Astrocyte of the cerebellum (primary cell): ENCODE data around the gene GRIK2.

Source experiments
- DNase-seq: peaks from one replicate; pipeline ENCODE4 v3.0.0-alpha.2; 2011; ENCODE audit warnings: low read depth
- H3K4me3 ChIP-seq: 2 replicates; pipeline ENCODE4 v1.5.1; 2011; ENCODE audit warnings: mild to moderate bottlenecking, low read depth, low read length, moderate library complexity
- in situ Hi-C: cut with HindIII; loops from 2 replicates; pipeline ENCODE4 v1.10.0; 2017; ENCODE audit warnings: low sequenced_read_pairs
- TF ChIP-seq, protein P1 (sequence below): IDR thresholded peaks from 2 replicates; pipeline ENCODE4 v1.5.1; 2012; ENCODE audit warnings: low read length, low read depth, moderate library complexity, mild to moderate bottlenecking; ENCODE audit errors: missing control alignments

GRIK2 gene

DNA sequence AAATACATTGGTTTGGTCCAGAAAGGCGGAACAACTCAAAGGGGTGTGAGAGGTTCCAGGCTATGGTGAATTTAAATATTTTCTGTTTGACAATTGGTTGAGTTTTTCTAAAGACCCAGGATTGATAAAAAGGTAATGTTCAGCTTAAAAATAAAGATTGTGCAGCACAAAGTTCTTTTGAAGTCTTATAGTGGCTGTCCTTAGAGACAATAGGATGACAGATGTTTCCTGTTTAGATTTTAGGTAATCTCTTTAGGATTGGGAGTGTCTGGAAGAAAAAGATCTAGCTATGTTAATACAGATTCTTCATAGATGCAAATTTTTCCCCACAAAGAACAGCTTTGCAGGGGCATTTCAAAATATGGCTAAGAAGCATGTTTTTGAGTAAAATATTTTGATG, 119.7 kb downstream of the GRIK2 start:
- TF ChIP-seq, protein P1, sequence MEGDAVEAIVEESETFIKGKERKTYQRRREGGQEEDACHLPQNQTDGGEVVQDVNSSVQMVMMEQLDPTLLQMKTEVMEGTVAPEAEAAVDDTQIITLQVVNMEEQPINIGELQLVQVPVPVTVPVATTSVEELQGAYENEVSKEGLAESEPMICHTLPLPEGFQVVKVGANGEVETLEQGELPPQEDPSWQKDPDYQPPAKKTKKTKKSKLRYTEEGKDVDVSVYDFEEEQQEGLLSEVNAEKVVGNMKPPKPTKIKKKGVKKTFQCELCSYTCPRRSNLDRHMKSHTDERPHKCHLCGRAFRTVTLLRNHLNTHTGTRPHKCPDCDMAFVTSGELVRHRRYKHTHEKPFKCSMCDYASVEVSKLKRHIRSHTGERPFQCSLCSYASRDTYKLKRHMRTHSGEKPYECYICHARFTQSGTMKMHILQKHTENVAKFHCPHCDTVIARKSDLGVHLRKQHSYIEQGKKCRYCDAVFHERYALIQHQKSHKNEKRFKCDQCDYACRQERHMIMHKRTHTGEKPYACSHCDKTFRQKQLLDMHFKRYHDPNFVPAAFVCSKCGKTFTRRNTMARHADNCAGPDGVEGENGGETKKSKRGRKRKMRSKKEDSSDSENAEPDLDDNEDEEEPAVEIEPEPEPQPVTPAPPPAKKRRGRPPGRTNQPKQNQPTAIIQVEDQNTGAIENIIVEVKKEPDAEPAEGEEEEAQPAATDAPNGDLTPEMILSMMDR = no peak
- DNase-seq = no peak
- in situ Hi-C loops = no loop called here

DNA sequence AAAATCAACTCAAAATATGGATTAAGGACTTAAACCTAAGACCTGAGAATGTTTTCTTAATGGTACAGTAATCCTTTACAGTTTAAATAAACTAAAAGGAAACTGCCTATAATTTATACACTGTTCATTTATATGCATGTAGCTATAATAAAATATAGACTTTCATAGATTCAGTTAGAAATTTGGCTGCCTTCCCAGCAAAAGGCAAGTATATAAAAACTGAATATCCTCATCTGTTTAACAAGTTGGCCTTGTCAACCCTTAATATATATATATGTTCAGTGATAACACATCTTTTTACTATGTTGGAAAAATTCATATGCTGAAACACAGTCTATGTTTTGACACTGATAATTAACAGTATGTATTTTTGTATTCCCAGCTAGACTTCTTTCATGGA, 123.1 kb downstream of the GRIK2 start:
- no peak overlapping the region for H3K4me3 ChIP-seq
- TF ChIP-seq, protein P1 = no peak
- no peak for DNase-seq
- in situ Hi-C loops = no loop called here

More for the DNA sequence above, 119.7 kb downstream of the GRIK2 start:
- no peak overlapping the region for H3K4me3 ChIP-seq

DNA sequence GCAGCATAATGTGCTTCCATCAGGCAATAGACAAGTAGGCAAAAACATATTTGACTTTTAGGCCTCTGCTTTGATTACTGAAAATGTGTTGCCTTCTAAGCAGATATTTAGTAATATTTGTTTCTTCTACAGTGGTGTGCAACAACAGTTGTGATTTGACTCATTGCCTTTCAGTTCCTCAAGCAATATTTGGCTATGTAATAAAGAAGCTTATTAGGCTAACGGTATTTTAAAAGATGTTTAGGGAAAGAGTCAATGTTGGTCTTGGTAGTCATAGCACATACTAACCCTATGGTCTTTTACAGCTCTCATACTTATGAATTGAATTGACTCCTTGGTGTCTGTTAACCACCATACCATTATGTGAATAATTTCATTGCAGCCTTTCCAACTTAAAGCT, 124.1 kb downstream of the GRIK2 start:
- H3K4me3 ChIP-seq = no peak overlapping the region
- TF ChIP-seq, protein P1 = no peak
- in situ Hi-C loops = no loop called here
- no peak for DNase-seq

DNA sequence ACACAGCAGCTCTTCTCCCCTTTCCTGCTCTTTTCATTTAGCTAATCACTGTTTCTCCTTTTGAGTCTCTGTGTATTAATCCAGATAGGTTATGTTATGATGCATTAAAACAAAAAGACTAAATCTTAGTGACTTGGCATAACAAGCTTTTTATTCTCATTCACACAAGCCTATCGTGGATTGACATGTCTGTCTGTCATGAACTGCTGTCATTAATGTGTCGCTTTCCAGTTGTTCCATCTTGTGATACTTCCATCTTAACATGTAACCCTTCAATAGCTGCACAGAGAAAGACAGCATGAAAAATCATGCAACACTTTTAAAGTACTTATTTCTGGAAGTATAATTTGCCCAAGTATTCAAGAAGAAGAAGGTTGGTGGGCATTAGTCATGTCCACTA, 128.7 kb downstream of the GRIK2 start:
- in situ Hi-C loops = no loop called here
- no peak for DNase-seq
- H3K4me3 ChIP-seq = no peak overlapping the region
- TF ChIP-seq, protein P1 = no peak

DNA sequence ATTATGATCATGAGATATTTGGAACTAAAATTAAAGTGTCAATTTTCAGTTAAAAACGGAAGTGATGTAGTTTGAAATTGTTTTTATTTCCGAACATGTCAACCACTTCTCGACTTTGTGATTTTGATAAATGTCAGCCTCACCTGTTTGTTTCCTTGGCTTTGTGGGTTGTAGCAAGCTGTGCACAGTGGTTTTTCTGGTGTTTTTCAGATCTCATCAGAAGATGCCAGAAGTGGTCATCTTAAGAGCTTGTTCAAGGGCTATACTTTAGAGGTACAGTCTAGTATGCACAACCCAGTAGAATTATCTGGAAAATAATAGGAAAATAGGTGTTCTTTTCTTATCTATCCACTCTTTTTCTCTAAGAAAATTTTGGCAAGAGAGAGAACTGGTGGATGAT, 134.0 kb downstream of the GRIK2 start:
- no peak overlapping the region for H3K4me3 ChIP-seq
- DNase-seq = no peak
- in situ Hi-C loops = no loop called here
- TF ChIP-seq, protein P1 = no peak

DNA sequence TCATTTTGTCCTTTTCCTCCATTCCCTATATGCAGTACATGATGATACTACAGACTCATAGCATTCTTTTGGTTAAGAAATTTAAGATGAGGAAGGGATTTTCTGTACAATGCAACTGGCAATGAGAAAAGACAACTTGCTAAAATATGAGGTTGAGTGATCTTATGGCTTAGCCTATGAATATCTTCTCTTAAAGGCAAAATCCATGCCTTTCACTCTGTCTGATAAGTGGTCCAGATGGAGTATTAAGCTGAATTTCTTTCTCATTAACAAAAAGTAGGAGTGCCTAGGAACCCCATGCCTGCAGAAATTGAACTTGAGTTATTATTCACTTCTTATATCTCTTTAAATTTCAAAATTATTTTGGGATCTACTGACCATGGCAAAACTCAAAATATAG, 135.3 kb downstream of the GRIK2 start:
- in situ Hi-C loops = no loop called here
- H3K4me3 ChIP-seq = no peak overlapping the region
- TF ChIP-seq, protein P1 = no peak
- DNase-seq = no peak

DNA sequence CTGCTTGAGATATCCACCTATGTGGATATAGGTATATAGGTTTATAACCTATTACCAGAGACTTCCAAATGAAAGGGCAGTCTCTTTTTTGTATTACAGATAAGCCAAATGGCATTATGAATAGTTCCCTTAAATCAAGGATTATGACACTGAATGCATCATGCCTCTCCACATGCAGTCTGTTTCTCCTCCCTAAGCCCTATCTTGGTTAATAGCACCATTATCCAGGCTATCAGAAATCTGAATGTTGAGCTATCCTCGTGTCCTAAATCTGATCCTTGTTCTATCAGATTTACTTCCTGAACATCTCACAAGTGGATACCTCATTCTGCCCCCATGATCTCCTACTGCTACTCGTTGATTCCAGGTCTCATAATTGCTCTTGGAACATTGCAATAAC, 138.0 kb downstream of the GRIK2 start:
- in situ Hi-C loops = no loop called here
- H3K4me3 ChIP-seq = no peak overlapping the region
- TF ChIP-seq, protein P1 = no peak
- no peak for DNase-seq
